GM23248 (cell line): ENCODE measurements around the gene TBC1D22A. TPM values are rescaled to one million over a fixed set of nuclear protein-coding genes. Genes with fewer than 3 reads are reported as not detected.

Experiments used
- DNase-seq: peaks from one replicate; pipeline ENCODE4 v3.0.0-alpha.2; 2015
- H2AFZ ChIP-seq: fragments of 200-600 bp; sonication (generic); 2 replicates; pipeline ENCODE4 v1.6.1; 2016; ENCODE audit warnings: antibody characterized with exemption
- H3F3A ChIP-seq: fragments of 200-600 bp; sonication (generic); 2 replicates; pipeline ENCODE4 v1.6.1; 2016; ENCODE audit warnings: mild to moderate bottlenecking, antibody characterized with exemption, mixed run types; ENCODE audit not compliant: insufficient read depth
- H3K27ac ChIP-seq: fragments of 200-600 bp; sonication (generic); 2 replicates; pipeline ENCODE4 v1.5.1; 2016; ENCODE audit warnings: mild to moderate bottlenecking
- H3K27me3 ChIP-seq: fragments of 200-600 bp; sonication (generic); replicated peaks from 2 replicates; pipeline ENCODE4 v1.6.1; 2016; ENCODE audit warnings: mild to moderate bottlenecking; ENCODE audit not compliant: insufficient read depth
- H3K36me3 ChIP-seq: fragments of 200-600 bp; sonication (generic); 2 replicates; pipeline ENCODE4 v1.6.1; 2016; ENCODE audit warnings: low read depth, mild to moderate bottlenecking
- H3K4me1 ChIP-seq: fragments of 200-600 bp; sonication (generic); 2 replicates; pipeline ENCODE4 v1.6.1; 2016; ENCODE audit warnings: mild to moderate bottlenecking; ENCODE audit not compliant: insufficient read depth
- H3K4me2 ChIP-seq: fragments of 200-600 bp; sonication (generic); one replicate; pipeline ENCODE4 v1.6.1; 2016; ENCODE audit warnings: mild to moderate bottlenecking; ENCODE audit not compliant: unreplicated experiment
- H3K4me3 ChIP-seq: fragments of 200-600 bp; sonication (generic); 2 replicates; pipeline ENCODE4 v1.5.1; 2016; ENCODE audit warnings: mild to moderate bottlenecking
- H3K79me2 ChIP-seq: fragments of 200-600 bp; sonication (generic); 2 replicates; pipeline ENCODE4 v1.6.1; 2016; ENCODE audit warnings: mild to moderate bottlenecking; ENCODE audit not compliant: insufficient read depth
- H3K9ac ChIP-seq: fragments of 200-600 bp; sonication (generic); 2 replicates; pipeline ENCODE4 v1.6.1; 2016; ENCODE audit warnings: mild to moderate bottlenecking
- H3K9me2 ChIP-seq: fragments of 200-600 bp; sonication (generic); 2 replicates; pipeline ENCODE4 v1.6.1; 2016; ENCODE audit warnings: mixed run types, mild to moderate bottlenecking, moderate library complexity; ENCODE audit not compliant: insufficient read depth
- H3K9me3 ChIP-seq: fragments of 200-600 bp; sonication (generic); one replicate; pipeline ENCODE4 v1.6.1; 2017; ENCODE audit warnings: low read depth
- H4K20me1 ChIP-seq: fragments of 200-600 bp; sonication (generic); 2 replicates; pipeline ENCODE4 v1.6.0; 2016; ENCODE audit not compliant: insufficient read depth
- EZH2 ChIP-seq: fragments of 200-600 bp; sonication (generic); IDR thresholded peaks from 2 replicates; pipeline ENCODE4 v1.6.1; 2018; ENCODE audit warnings: antibody characterized with exemption, mild to moderate bottlenecking; ENCODE audit not compliant: insufficient read depth, poor library complexity, severe bottlenecking
- EZH2phosphoT487 ChIP-seq: fragments of 200-600 bp; sonication (generic); IDR thresholded peaks from 2 replicates; pipeline ENCODE4 v1.6.1; 2018; ENCODE audit warnings: antibody characterized with exemption, moderate library complexity, mild to moderate bottlenecking, low read depth; ENCODE audit not compliant: insufficient read depth
- WGBS, 2 experiments: methylation state at CpG; one replicate each; pipeline ENCODE4 v1.1.6; 2015 to 2017; ENCODE audit warnings: low lambda C conversion rate in 2 of 2, low coverage in 1 of 2; ENCODE audit errors: missing lambda C conversion rate in 2 of 2; 5-methylcytosine and 5-hydroxymethylcytosine counted together
- in situ Hi-C: fragments of 300-500 bp; cut with MboI; formaldehyde crosslinking; loops from 2 replicates; pipeline ENCODE4 v1.15.0; 2020
- polyA plus RNA-seq: library from polyadenylated mRNA; unstranded; fragments of >200 nt; fragmentation: Nextera tagmentation; extraction: Ambion mirVana; gene quantifications from 2 replicates; pipeline ENCODE4 v1.2.1, GENCODE V29; 2016
- total RNA-seq: library from RNA; depleted of rRNA; stranded (reverse); fragments of >200 nt; shearing (Covaris generic); gene quantifications from 2 replicates; pipeline ENCODE4 v1.2.3, GENCODE V29; 2014

The TBC1D22A gene
- total and polyA plus RNA-seq, 2 experiments from 2014 or later: 12.3 to 16.9 TPM

GRCh38 chr22:47124961-47125360, 362.5 kb downstream of the TBC1D22A start:
- DNase-seq: no peak
- Histone ChIP-seq H2AFZ (no peak overlapping the region), H3K4me2 (no peak overlapping the region), H3K27ac (no peak overlapping the region), H3K79me2 (no peaks in the 10 kb centered on the region), H3K4me1 (no peaks in the 10 kb centered on the region), H3K9me3 (no peaks in the 10 kb centered on the region), H3F3A (no peaks in the 10 kb centered on the region), H3K4me3 (no peak overlapping the region), H3K36me3 (no peaks in the 10 kb centered on the region), H4K20me1 (no peaks in the 10 kb centered on the region), H3K27me3 (no peaks in the 10 kb centered on the region), H3K9me2 (no peaks in the 10 kb centered on the region), H3K9ac (no peak overlapping the region)
- TF ChIP-seq EZH2 (no peak), EZH2phosphoT487 (no peak)
- WGBS, 2 experiments: 89 to 94% methylated on average over 11 to 14 of the region's 14 CpGs
- in situ Hi-C loops: no loop called here

GRCh38 chr22:47125603-47126002, 363.2 kb downstream of the TBC1D22A start:
- H4K20me1 ChIP-seq: no peaks in the 10 kb centered on the region
- TF ChIP-seq EZH2phosphoT487: no peak
- H3K4me1 ChIP-seq: no peaks in the 10 kb centered on the region
- WGBS, 2 experiments: 64 to 68% methylated on average over 5 of the region's 5 CpGs
- H3K9me2 ChIP-seq: no peaks in the 10 kb centered on the region
- no peak overlapping the region for H3K4me3 ChIP-seq
- in situ Hi-C loops: no loop called here
- no peak overlapping the region for H3K4me2 ChIP-seq
- no peaks in the 10 kb centered on the region for H3K36me3 ChIP-seq
- no peak overlapping the region for H2AFZ ChIP-seq
- H3K9me3 ChIP-seq: no peaks in the 10 kb centered on the region
- H3K27me3 ChIP-seq: no peaks in the 10 kb centered on the region
- no peaks in the 10 kb centered on the region for H3F3A ChIP-seq
- peak; percentile 39 for DNase-seq
- no peak overlapping the region for H3K27ac ChIP-seq
- no peak overlapping the region for H3K9ac ChIP-seq
- H3K79me2 ChIP-seq: no peaks in the 10 kb centered on the region

GRCh38 chr22:47126344-47126811, 363.9 kb downstream of the TBC1D22A start:
- in situ Hi-C loops: no loop called here
- H3K36me3 ChIP-seq: no peaks in the 10 kb centered on the region

GRCh38 chr22:47127441-47127871, 365.0 kb downstream of the TBC1D22A start:
- 98 to 99% methylated on average over 14 to 15 of the region's 15 CpGs for WGBS, 2 experiments
- no peak for DNase-seq
- no peak for TF ChIP-seq EZH2phosphoT487
- TF ChIP-seq EZH2: no peak

More at GRCh38 chr22:47126344-47126811, 363.9 kb downstream of the TBC1D22A start:
- TF ChIP-seq EZH2 (no peak), EZH2phosphoT487 (no peak)
- Histone ChIP-seq H3K79me2 (no peaks in the 10 kb centered on the region), H3K9me3 (no peaks in the 10 kb centered on the region), H3K27me3 (no peaks in the 10 kb centered on the region), H3K27ac (no peak overlapping the region), H3K4me1 (no peaks in the 10 kb centered on the region), H3K4me2 (no peak overlapping the region), H2AFZ (no peak overlapping the region), H4K20me1 (no peaks in the 10 kb centered on the region), H3K9me2 (no peaks in the 10 kb centered on the region), H3K4me3 (no peak overlapping the region), H3K9ac (no peak overlapping the region), H3F3A (no peaks in the 10 kb centered on the region)
- DNase-seq: no peak
- 94 to 99% methylated on average over 10 of the region's 10 CpGs for WGBS, 2 experiments

GRCh38 chr22:47128216-47128615, 365.8 kb downstream of the TBC1D22A start:
- 64 to 78% methylated on average over 5 to 7 of the region's 7 CpGs for WGBS, 2 experiments
- Histone ChIP-seq H2AFZ (no peak overlapping the region), H3K9ac (no peak overlapping the region), H3F3A (no peaks in the 10 kb centered on the region), H4K20me1 (no peaks in the 10 kb centered on the region), H3K9me2 (no peaks in the 10 kb centered on the region), H3K9me3 (no peaks in the 10 kb centered on the region), H3K4me3 (no peak overlapping the region), H3K4me2 (no peak overlapping the region), H3K27me3 (no peaks in the 10 kb centered on the region), H3K36me3 (no peaks in the 10 kb centered on the region), H3K4me1 (no peaks in the 10 kb centered on the region), H3K79me2 (no peaks in the 10 kb centered on the region), H3K27ac (no peak overlapping the region)
- TF ChIP-seq EZH2phosphoT487: no peak
- TF ChIP-seq EZH2: no peak
- no peak for DNase-seq
- in situ Hi-C loops: no loop called here

More at GRCh38 chr22:47127441-47127871, 365.0 kb downstream of the TBC1D22A start:
- Histone ChIP-seq H3F3A (no peaks in the 10 kb centered on the region), H3K4me2 (no peak overlapping the region), H4K20me1 (no peaks in the 10 kb centered on the region), H3K4me1 (no peaks in the 10 kb centered on the region), H3K9me2 (no peaks in the 10 kb centered on the region), H3K9me3 (no peaks in the 10 kb centered on the region), H3K9ac (no peak overlapping the region), H3K79me2 (no peaks in the 10 kb centered on the region), H3K27me3 (no peaks in the 10 kb centered on the region), H3K36me3 (no peaks in the 10 kb centered on the region), H3K4me3 (no peak overlapping the region), H3K27ac (no peak overlapping the region), H2AFZ (no peak overlapping the region)
- in situ Hi-C loops: no loop called here
